Measurements from ENCODE around the gene GPC4. TPM values are rescaled to one million over a fixed set of nuclear protein-coding genes. Genes with fewer than 3 reads are reported as not detected.

GPC4 gene
- total RNA-seq, 1 experiment from 2014 or later, result 1.2 TPM

DNA sequence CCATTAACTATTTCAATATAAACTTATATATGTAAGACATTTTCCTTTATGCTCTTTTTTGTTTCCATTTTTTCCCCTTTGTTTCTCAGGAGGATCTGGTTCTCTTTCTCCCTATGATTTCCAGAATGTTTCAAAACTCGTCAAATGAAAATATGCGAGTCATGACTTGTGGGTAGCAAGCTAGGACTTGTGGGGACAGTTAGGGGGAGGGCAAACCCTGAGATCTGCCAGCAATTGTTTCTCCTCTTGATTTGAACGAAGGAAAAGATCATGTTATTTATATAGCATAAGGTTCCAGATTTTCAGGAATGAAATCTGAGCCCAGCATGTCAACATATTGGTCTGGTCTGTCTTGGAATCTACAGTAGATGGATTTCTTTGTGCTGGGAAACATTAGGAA, 28.9 kb upstream of the GPC4 start:
- no TSS peak for BruUV-seq (replicated peaks)
- Histone ChIP-seq H3K4me1 (no peaks in the 10 kb centered on the region), H3K9me3 (no peaks in the 10 kb centered on the region), H3K4me3 (ENCODE audit: low read depth, low read length) (no peak overlapping the region), H3K27me3 (replicated peaks; ENCODE audit: control insufficient read depth, insufficient read depth, low read length) (no peaks in the 10 kb centered on the region), H3K36me3 (ENCODE audit: control insufficient read depth, insufficient read depth, low read length) (no peaks in the 10 kb centered on the region)
- intact Hi-C loops (cut with micrococcal nuclease; ENCODE audit: unreplicated experiment), result loop anchor here (2.0 kb wide), 1 partner anchor 29 kb away; the partner anchor contains the start of gene GPC4
- Mint-ChIP-seq H3K36me3 (ENCODE audit: insufficient read depth, unreplicated experiment) (no peaks in the 10 kb centered on the region), H3K27ac (ENCODE audit: unreplicated experiment) (no peak overlapping the region), H3K27me3 (ENCODE audit: insufficient read depth, unreplicated experiment) (no peaks in the 10 kb centered on the region), H3K4me1 (ENCODE audit: low read depth, unreplicated experiment) (no peaks in the 10 kb centered on the region), H3K4me3 (ENCODE audit: unreplicated experiment) (no peak overlapping the region), H3K9me3 (ENCODE audit: unreplicated experiment) (no peaks in the 10 kb centered on the region)
- CTCF ChIA-PET, result no interaction called here
- DNase-seq, result no peak
- TF ChIP-seq, protein P1, sequence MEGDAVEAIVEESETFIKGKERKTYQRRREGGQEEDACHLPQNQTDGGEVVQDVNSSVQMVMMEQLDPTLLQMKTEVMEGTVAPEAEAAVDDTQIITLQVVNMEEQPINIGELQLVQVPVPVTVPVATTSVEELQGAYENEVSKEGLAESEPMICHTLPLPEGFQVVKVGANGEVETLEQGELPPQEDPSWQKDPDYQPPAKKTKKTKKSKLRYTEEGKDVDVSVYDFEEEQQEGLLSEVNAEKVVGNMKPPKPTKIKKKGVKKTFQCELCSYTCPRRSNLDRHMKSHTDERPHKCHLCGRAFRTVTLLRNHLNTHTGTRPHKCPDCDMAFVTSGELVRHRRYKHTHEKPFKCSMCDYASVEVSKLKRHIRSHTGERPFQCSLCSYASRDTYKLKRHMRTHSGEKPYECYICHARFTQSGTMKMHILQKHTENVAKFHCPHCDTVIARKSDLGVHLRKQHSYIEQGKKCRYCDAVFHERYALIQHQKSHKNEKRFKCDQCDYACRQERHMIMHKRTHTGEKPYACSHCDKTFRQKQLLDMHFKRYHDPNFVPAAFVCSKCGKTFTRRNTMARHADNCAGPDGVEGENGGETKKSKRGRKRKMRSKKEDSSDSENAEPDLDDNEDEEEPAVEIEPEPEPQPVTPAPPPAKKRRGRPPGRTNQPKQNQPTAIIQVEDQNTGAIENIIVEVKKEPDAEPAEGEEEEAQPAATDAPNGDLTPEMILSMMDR (IDR thresholded peaks at IDR 0.05; ENCODE audit: insufficient read depth in 1 of 2, low read depth in 1 of 2, low read length in 1 of 2, severe bottlenecking in 1 of 2, unreplicated experiment in 1 of 2), result no peak
- POLR2A ChIA-PET, result no interaction called here

DNA sequence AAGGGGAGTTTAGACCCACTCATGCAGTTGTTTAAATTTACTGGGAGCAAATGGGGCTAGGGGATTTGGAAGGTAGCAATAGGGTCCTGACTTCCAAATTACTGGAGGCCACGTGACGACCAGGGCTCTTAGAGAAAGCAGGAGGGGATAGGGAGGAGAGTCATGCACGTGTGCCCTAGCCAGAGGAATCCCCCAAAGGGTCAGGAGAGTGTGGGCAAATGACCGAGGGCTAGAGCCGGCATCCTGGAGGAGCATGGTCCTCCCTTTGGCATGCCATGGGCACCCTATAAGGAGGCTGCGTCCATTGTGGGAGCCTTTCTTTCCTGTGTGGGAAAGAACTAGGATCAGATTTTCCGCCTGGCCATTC, 25.5 kb upstream of the GPC4 start:
- CTCF ChIA-PET, result no interaction called here
- DNase-seq, result no peak
- POLR2A ChIA-PET, result no interaction called here
- no peaks in the 10 kb centered on the region for H3K27me3 Mint-ChIP-seq (ENCODE audit: insufficient read depth, unreplicated experiment)
- Histone ChIP-seq H3K9me3 (no peaks in the 10 kb centered on the region), H3K27me3 (replicated peaks; ENCODE audit: control insufficient read depth, insufficient read depth, low read length) (no peaks in the 10 kb centered on the region), H3K4me3 (ENCODE audit: low read depth, low read length) (no peak overlapping the region), H3K36me3 (ENCODE audit: control insufficient read depth, insufficient read depth, low read length) (no peaks in the 10 kb centered on the region), H3K4me1 (no peaks in the 10 kb centered on the region)
- no peaks in the 10 kb centered on the region for H3K4me1 Mint-ChIP-seq (ENCODE audit: low read depth, unreplicated experiment)
- no peaks in the 10 kb centered on the region for H3K36me3 Mint-ChIP-seq (ENCODE audit: insufficient read depth, unreplicated experiment)
- intact Hi-C loops (cut with micrococcal nuclease; ENCODE audit: unreplicated experiment), result no loop called here
- TF ChIP-seq, protein P1 (IDR thresholded peaks at IDR 0.05; ENCODE audit: insufficient read depth in 1 of 2, low read depth in 1 of 2, low read length in 1 of 2, severe bottlenecking in 1 of 2, unreplicated experiment in 1 of 2), result no peak
- BruUV-seq (replicated peaks), result no TSS peak
- H3K27ac Mint-ChIP-seq (ENCODE audit: unreplicated experiment), result no peak overlapping the region
- no peaks in the 10 kb centered on the region for H3K9me3 Mint-ChIP-seq (ENCODE audit: unreplicated experiment)
- H3K4me3 Mint-ChIP-seq (ENCODE audit: unreplicated experiment), result no peak overlapping the region

DNA sequence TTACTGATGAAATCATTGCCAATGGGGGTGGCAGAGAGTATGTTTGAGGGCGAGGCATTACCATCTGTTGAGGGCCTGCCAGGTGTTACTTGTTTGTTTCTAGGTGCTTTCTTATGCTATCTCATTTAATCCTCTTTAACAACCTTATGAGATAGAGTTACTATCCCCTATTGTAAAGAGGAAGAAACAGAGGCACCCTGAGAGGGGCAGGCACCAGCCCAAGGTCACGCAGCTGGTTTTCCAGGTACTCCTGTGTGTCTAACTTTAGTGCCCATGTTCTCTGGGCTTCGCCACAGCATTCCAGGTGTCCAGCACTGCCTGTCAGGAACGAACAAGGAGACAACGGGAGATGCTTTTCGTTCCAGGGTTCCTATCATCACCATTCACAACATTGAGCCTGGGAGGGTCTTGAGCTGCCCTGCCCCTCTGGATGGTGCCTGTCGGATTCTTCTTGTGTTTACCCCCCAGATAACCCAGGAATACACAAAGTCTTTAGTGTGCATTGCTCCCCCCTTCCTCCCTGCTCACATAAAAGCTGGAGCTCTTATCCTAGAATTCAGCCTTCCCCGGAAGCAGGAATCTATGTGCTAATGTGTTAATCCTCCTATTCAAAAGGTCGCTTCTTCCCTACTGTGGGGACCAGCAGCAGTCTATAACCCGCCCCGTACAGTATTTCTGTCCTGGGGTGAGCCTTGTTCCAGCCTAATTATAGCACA, 24.9 kb upstream of the GPC4 start:
- H3K4me3 Mint-ChIP-seq (ENCODE audit: unreplicated experiment), result no peak overlapping the region
- no peak for DNase-seq
- H3K4me3 ChIP-seq (ENCODE audit: low read depth, low read length), result no peak overlapping the region
- ChIA-PET CTCF (no interaction called here), POLR2A (no interaction called here)
- intact Hi-C loops (cut with micrococcal nuclease; ENCODE audit: unreplicated experiment), result no loop called here
- no peaks in the 10 kb centered on the region for H3K36me3 ChIP-seq (ENCODE audit: control insufficient read depth, insufficient read depth, low read length)
- H3K27me3 Mint-ChIP-seq (ENCODE audit: insufficient read depth, unreplicated experiment), result no peaks in the 10 kb centered on the region
- TF ChIP-seq, protein P1 (IDR thresholded peaks at IDR 0.05; ENCODE audit: insufficient read depth in 1 of 2, low read depth in 1 of 2, low read length in 1 of 2, severe bottlenecking in 1 of 2, unreplicated experiment in 1 of 2), result no peak
- no peaks in the 10 kb centered on the region for H3K9me3 ChIP-seq
- no peaks in the 10 kb centered on the region for H3K9me3 Mint-ChIP-seq (ENCODE audit: unreplicated experiment)
- no peaks in the 10 kb centered on the region for H3K4me1 Mint-ChIP-seq (ENCODE audit: low read depth, unreplicated experiment)
- H3K27ac Mint-ChIP-seq (ENCODE audit: unreplicated experiment), result no peak overlapping the region
- no peaks in the 10 kb centered on the region for H3K4me1 ChIP-seq
- H3K36me3 Mint-ChIP-seq (ENCODE audit: insufficient read depth, unreplicated experiment), result no peaks in the 10 kb centered on the region
- no TSS peak for BruUV-seq (replicated peaks)
- H3K27me3 ChIP-seq (replicated peaks; ENCODE audit: control insufficient read depth, insufficient read depth, low read length), result no peaks in the 10 kb centered on the region
